Left lung (tissue), 10 donors: Measurements from ENCODE around the gene SYT9. TPM values are rescaled to one million over a fixed set of nuclear protein-coding genes. Genes with fewer than 3 reads are reported as not detected.

Source experiments
- ATAC-seq: fragments of 200-7000 bp; cut with Tn5 transposase; one replicate; pipeline ENCODE4 v1.9.1; 2020; ENCODE audit warnings: moderate library complexity
- DNase-seq, 4 donors: peaks; one replicate each; pipeline ENCODE4 v3.0.0-alpha.2; 2013 to 2020
- H3K27ac ChIP-seq, 2 donors: fragments of 200-600 bp; sonication (generic) in 1 of 2; one replicate each; pipeline versions ENCODE4 v1.5.0 to v1.8.0; 2020 to 2021
- H3K27me3 ChIP-seq, 2 donors: fragments of 200-600 bp; sonication (generic) in 1 of 2; one replicate each; pipeline versions ENCODE4 v1.5.0 to v1.8.0; 2020 to 2021
- H3K36me3 ChIP-seq, 2 donors: fragments of 200-600 bp; sonication (generic) in 1 of 2; one replicate each; pipeline versions ENCODE4 v1.5.0 to v1.8.0; 2020 to 2021
- H3K4me1 ChIP-seq, 2 donors: fragments of 200-600 bp; one replicate each; pipeline ENCODE4 v1.8.0; 2021
- H3K4me3 ChIP-seq, 2 donors: fragments of 200-600 bp; sonication (generic) in 1 of 2; one replicate each; pipeline versions ENCODE4 v1.5.0 to v1.8.0; 2020 to 2021; ENCODE audit warnings: mild to moderate bottlenecking in 1 of 2
- H3K9me3 ChIP-seq, 2 donors: fragments of 200-600 bp; sonication (generic) in 1 of 2; one replicate each; pipeline versions ENCODE4 v1.5.0 to v1.8.0; 2020 to 2021
- CTCF ChIP-seq, 2 donors: fragments of 200-600 bp; sonication (generic) in 1 of 2; IDR thresholded peaks; one replicate each; pipeline versions ENCODE4 v1.5.0 to v1.8.0; 2021; ENCODE audit warnings: antibody characterized with exemption in 2 of 2
- intact Hi-C, 2 donors: fragments of 100-400 bp; cut with DNase I; formaldehyde crosslinking; loops; one replicate each; pipeline versions ENCODE4 v1.11.2 to v1.14.2; 2022
- polyA plus RNA-seq, 6 donors: library from polyadenylated mRNA; unstranded; fragments of 120-200 nt; gene quantifications; one replicate each; pipeline ENCODE4 v1.2.1, GENCODE V29; 2013; ENCODE audit not compliant: insufficient read length in 6 of 6
- total RNA-seq, 2 donors: library from RNA; stranded (reverse); fragmentation: NEBNext Ultra II Directional; extraction: Animal tissue kit (Norgen Biotek cat#: 25700); gene quantifications; one replicate each; pipeline ENCODE4 v1.2.1, GENCODE V29; 2021
- donor health status: DM: no; HTN: yes; CAD: no.
- donor health status: DM: no; HTN: no; CAD: no.

Gene SYT9
- total and polyA plus RNA-seq, 8 donors, result 0.10 to 0.20 (median 0.11) TPM; not detected in 1

GRCh38 chr11:7246179-7246578 is 5.5 kb upstream of the SYT9 start:
- no peaks in the 10 kb centered on the region for H3K9me3 ChIP-seq
- no peak for TF ChIP-seq CTCF (IDR thresholded peaks at IDR 0.05)
- no peak overlapping the region for H3K4me3 ChIP-seq
- H3K4me1 ChIP-seq, result no peaks in the 10 kb centered on the region
- peaks cover 1 to 19% of the 10 kb centered on the region in 2 donors for H3K27me3 ChIP-seq
- no peak for ATAC-seq
- no peaks in the 10 kb centered on the region for H3K36me3 ChIP-seq
- no peak for DNase-seq
- intact Hi-C loops, result no loop called here
- H3K27ac ChIP-seq, result no peak overlapping the region

- no peak for TF ChIP-seq CTCF (IDR thresholded peaks at IDR 0.05)
- intact Hi-C loops, result no loop called here
- peaks cover 11 to 14% of the 10 kb centered on the region in 2 donors for H3K4me1 ChIP-seq
- no peak for DNase-seq
- no peak for ATAC-seq
- no peak overlapping the region for H3K4me3 ChIP-seq
- no peak overlapping the region for H3K27ac ChIP-seq
- peaks cover 29 to 59% of the 10 kb centered on the region in 2 donors for H3K27me3 ChIP-seq
- H3K9me3 ChIP-seq, result no peaks in the 10 kb centered on the region
- no peaks in the 10 kb centered on the region for H3K36me3 ChIP-seq
Observed at GRCh38 chr11:7250166-7250565, 1.5 kb upstream of the SYT9 start.

- intact Hi-C loops, result no loop called here
- H3K36me3 ChIP-seq, result no peaks in the 10 kb centered on the region
- TF ChIP-seq CTCF (IDR thresholded peaks at IDR 0.05), result no peak
- H3K27ac ChIP-seq, result no peak overlapping the region
- peaks cover 29 to 67% of the 10 kb centered on the region in 2 donors for H3K27me3 ChIP-seq
- no peaks in the 10 kb centered on the region for H3K9me3 ChIP-seq
- peaks cover 11 to 14% of the 10 kb centered on the region in 2 donors for H3K4me1 ChIP-seq
- DNase-seq (no peak), ATAC-seq (no peak)
- H3K4me3 ChIP-seq, result peak overlapping the region; percentile 22 to 42
Observed at GRCh38 chr11:7251487-7251835, 243 bp upstream of the SYT9 start.

- peak in 1 of 4 donors; percentile 77 for DNase-seq
- Histone ChIP-seq H3K4me3 (peak overlapping the region; percentile 22 to 42), H3K36me3 (no peaks in the 10 kb centered on the region), H3K4me1 (peaks cover 11 to 14% of the 10 kb centered on the region in 2 donors), H3K27ac (no peak overlapping the region), H3K27me3 (peaks cover 29 to 69% of the 10 kb centered on the region in 2 donors), H3K9me3 (no peaks in the 10 kb centered on the region)
- ATAC-seq, result peak; percentile 13
- intact Hi-C loops, result no loop called here
- TF ChIP-seq CTCF (IDR thresholded peaks at IDR 0.05), result no peak
Observed at GRCh38 chr11:7252683-7253213, 1.0 kb downstream of the SYT9 start.

GRCh38 chr11:7253800-7254199 is 2.1 kb downstream of the SYT9 start:
- intact Hi-C loops, result no loop called here
- no peak overlapping the region for H3K27ac ChIP-seq
- H3K4me1 ChIP-seq, result peaks cover 11 to 14% of the 10 kb centered on the region in 2 donors
- H3K4me3 ChIP-seq, result no peak overlapping the region
- no peak for ATAC-seq
- no peak for DNase-seq
- no peak for TF ChIP-seq CTCF (IDR thresholded peaks at IDR 0.05)
- peaks cover 29 to 69% of the 10 kb centered on the region in 2 donors for H3K27me3 ChIP-seq
- no peaks in the 10 kb centered on the region for H3K36me3 ChIP-seq
- no peaks in the 10 kb centered on the region for H3K9me3 ChIP-seq
